Fibroblast of mammary gland (primary cell): ENCODE data around the gene MOK.
"Not testable (repeated sequence)": the region's sequence is repeated elsewhere in the genome, so short reads cannot be mapped to it uniquely, and the experiment has no call there.

Source experiments
- DNase-seq: peaks from one replicate; pipeline ENCODE4 v3.0.0-alpha.2; 2010; ENCODE audit warnings: low read depth
- H3K4me3 ChIP-seq: 2 replicates; pipeline ENCODE4 v1.5.1; 2011; ENCODE audit warnings: low read depth, mild to moderate bottlenecking, low read length, moderate library complexity; ENCODE audit not compliant: control insufficient read depth
- TF ChIP-seq, protein P1 (sequence below): conservative IDR thresholded peaks from 2 replicates; pipeline ENCODE4 v1.5.1; 2011; ENCODE audit warnings: low read depth, low read length, inconsistent platforms; ENCODE audit not compliant: control insufficient read depth, insufficient read depth

The MOK gene, protein sequence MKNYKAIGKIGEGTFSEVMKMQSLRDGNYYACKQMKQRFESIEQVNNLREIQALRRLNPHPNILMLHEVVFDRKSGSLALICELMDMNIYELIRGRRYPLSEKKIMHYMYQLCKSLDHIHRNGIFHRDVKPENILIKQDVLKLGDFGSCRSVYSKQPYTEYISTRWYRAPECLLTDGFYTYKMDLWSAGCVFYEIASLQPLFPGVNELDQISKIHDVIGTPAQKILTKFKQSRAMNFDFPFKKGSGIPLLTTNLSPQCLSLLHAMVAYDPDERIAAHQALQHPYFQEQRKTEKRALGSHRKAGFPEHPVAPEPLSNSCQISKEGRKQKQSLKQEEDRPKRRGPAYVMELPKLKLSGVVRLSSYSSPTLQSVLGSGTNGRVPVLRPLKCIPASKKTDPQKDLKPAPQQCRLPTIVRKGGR

DNA sequence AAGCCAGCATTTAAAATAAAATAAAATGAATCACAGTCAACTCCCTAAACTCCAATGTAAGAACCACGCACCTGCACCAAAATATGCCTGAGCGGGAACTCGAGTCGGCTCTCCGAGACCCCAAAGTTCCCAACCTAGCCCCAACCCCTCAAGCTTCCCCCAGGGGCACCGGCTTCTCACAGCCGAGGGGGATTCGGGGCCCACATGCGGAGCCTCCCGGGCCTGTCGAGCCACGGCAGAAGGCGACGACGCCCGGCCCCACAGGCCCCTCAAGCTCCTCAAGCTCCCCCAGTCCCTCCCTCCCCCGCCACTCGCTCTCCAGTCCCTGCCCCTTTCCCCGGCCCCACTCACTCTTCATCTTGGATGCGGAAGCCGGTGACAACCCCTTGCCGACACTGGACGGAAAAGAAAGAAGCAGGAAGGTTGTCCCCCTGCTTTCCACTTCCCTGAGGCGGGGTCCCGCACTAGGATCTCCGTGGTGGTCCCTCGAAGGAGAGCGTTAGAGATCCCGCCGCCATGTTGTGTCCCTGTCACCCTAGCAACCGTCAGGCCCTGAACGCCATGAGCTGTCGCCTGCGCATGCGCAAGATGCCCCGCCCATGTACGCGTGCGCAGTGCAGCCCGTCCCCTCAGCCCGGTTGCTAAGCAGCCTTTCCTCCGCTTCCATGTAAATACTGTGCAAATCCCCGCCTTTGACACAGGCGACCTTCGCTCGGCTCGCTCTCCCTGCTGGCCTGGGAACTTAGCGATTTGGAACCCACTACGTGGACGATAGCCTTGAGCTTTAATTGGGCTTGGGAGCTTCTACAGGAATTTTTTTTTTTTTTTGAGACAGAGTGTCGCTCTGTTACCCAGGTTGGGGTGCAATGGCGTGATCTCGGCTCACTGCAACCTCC lies at the start of gene MOK:
Gene MOK (minus strand): TSS at position 554 of the 896 bp plus-strand sequence. CDS start 196 bp downstream, at position 358.
- peak within 1 kb of the TSS; percentile 92 for H3K4me3 ChIP-seq
- TF ChIP-seq, protein P1, sequence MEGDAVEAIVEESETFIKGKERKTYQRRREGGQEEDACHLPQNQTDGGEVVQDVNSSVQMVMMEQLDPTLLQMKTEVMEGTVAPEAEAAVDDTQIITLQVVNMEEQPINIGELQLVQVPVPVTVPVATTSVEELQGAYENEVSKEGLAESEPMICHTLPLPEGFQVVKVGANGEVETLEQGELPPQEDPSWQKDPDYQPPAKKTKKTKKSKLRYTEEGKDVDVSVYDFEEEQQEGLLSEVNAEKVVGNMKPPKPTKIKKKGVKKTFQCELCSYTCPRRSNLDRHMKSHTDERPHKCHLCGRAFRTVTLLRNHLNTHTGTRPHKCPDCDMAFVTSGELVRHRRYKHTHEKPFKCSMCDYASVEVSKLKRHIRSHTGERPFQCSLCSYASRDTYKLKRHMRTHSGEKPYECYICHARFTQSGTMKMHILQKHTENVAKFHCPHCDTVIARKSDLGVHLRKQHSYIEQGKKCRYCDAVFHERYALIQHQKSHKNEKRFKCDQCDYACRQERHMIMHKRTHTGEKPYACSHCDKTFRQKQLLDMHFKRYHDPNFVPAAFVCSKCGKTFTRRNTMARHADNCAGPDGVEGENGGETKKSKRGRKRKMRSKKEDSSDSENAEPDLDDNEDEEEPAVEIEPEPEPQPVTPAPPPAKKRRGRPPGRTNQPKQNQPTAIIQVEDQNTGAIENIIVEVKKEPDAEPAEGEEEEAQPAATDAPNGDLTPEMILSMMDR, result no peak
- peak; percentile 97 for DNase-seq

DNA sequence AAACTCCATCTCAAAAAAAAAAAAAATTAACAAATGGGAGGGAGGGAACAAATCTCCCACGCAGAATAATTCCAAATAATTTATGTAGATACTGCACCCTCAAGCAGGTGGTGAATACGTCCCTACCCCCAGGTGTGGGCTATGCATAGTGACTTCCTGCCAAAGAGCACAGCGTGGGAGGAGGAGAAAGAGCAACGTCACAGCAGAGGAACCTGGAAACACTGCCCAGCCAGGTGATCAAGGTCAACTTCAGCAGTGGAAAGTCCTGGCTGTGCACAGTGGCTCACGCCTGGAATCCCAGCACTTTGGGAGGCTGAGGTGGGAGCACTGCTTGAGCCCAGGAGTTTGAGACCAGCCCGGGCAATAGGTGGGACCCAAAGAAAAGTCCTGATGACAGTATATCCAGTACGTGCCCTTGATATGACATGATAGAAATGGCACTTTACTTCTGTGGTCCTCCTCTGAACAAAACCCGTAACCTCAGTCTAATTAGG lies 48.2 kb upstream of the MOK start:
- DNase-seq, result no peak
- H3K4me3 ChIP-seq, result no peak overlapping the region
- TF ChIP-seq, protein P1, result no peak

DNA sequence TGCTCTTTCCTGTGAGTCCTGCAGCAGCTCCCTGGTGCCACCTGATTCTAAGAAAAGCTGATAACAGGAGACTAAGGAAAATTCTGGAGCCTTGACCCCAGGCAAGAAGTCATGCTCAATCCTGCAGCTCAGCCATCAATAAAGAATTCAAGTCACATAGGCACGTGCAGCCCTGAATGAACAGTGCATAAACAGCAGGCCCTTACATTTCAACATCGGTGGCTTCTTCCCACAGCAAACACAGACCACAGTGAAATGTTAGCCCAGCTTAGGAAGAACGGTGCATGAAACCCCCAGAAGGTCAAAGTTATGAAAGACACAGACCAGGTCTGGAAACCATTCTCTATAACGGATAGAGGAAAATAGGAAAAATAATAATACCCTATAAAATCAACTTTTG lies 47.2 kb upstream of the MOK start:
- H3K4me3 ChIP-seq, result no peak overlapping the region
- DNase-seq, result no peak
- TF ChIP-seq, protein P1, result no peak

DNA sequence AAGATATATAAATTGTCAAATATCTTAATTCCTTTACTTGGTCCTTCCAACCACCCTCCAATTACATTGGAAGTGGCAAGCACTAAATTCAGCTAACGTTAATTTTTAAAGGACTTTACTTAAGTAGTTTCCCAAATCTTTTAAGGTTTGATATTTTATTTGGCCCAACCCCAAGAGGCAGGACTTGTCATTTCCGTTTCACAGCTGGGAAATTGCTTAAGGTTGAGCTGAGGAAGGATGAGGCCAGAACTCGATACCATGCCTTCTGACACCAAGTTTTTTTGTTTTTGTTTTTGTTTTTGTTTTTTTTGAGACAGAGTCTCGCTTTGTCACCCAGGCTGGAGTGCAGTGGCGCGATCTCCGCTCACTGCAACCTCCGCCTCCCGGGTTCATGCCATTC lies 46.6 kb upstream of the MOK start:
- not testable (repeated sequence) for H3K4me3 ChIP-seq
- peak; percentile 38 for DNase-seq

DNA sequence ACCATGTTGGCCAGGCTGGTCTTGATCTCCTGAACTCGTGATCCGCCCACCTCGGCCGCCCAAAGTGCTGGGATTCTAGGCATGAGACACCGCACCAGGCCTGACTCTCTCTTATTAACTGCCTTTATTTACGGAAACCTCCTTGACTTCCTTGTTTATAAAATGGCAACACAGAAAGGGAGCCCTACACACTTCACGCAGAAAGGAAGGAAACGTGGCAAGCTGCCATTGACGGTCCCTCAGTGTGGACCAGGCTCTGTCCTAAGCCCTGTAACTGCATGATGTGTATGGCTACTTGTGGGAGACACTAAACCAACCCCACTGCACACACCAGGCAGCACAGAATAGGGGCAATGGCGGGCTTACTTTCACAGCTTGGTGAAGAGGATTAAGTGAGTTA lies 46.1 kb upstream of the MOK start:
- no peak for DNase-seq
- H3K4me3 ChIP-seq, result no peak overlapping the region
- TF ChIP-seq, protein P1, result no peak

DNA sequence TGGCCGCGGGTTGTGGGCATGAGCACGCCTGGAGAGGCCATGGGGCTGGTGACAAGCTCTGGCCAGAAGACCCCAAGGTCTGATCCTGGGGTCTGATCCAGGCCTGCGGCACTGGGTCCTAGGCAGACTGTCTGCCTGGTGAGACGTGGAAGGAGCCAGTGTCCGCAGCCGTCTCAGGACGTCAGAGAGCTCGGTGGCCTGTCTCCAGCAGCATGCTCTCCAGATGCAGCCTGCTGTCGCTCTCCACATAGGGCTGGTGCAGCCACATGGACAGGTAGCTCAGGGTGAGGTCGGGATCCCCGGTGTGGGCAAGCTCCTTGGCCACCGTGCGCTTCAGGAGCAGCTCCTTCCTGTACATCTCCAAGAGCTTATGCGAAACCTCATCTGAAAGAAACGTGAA lies 43.4 kb upstream of the MOK start:
- TF ChIP-seq, protein P1, result no peak

DNA sequence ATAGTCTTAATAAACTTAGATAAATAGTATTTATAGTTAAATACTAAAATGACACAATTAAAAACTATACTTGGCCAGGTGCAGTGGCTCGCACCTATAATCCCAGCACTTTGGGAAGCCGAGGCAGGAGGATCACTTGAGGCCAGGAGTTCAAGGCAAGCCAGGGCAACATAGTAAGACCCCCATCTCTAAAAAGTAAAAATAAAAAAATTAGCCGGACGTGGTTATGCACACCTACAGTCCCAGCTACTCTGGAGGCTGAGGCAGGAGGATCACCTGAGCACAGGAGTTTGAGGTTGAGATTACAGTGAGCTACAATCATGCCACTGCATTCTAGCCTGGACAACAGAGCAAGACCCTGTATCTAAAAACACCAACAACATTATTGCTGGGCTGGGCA lies 41.7 kb upstream of the MOK start:
- TF ChIP-seq, protein P1, result no peak
- no peak overlapping the region for H3K4me3 ChIP-seq
- DNase-seq, result no peak

More for the DNA sequence above, 43.4 kb upstream of the MOK start:
- H3K4me3 ChIP-seq, result no peak overlapping the region
- no peak for DNase-seq
